Mesenchymal stem cell (in vitro differentiated cells and primary cell): Measurements from ENCODE around the gene TOMM34.

Source experiments
- DNase-seq: peaks from one replicate; pipeline ENCODE4 v3.0.0-alpha.2; 2013
- H2AFZ ChIP-seq: one replicate; pipeline ENCODE4 v1.6.1; 2013; ENCODE audit warnings: low read depth, mild to moderate bottlenecking, control low read depth, inconsistent platforms, low read length, moderate library complexity
- H2AK5ac ChIP-seq: 2 replicates; pipeline ENCODE4 v1.6.1; 2013; ENCODE audit warnings: low read length, moderate library complexity, mild to moderate bottlenecking, inconsistent platforms; ENCODE audit not compliant: severe bottlenecking
- H2BK120ac ChIP-seq: one replicate; pipeline ENCODE4 v1.6.1; 2013; ENCODE audit warnings: low read depth, mild to moderate bottlenecking, inconsistent platforms, low read length, moderate library complexity
- H2BK12ac ChIP-seq, 2 experiments: one replicate each; pipeline ENCODE4 v1.6.1; 2013; ENCODE audit warnings: inconsistent platforms in 2 of 2, low read length in 2 of 2, mild to moderate bottlenecking in 2 of 2, moderate library complexity in 2 of 2, control low read depth in 1 of 2
- H2BK15ac ChIP-seq: one replicate; pipeline ENCODE4 v1.6.1; 2013; ENCODE audit warnings: mild to moderate bottlenecking, low read depth, inconsistent platforms; ENCODE audit not compliant: poor library complexity, severe bottlenecking
- H2BK5ac ChIP-seq: 2 replicates; pipeline ENCODE4 v1.6.1; 2013; ENCODE audit warnings: low read depth, mild to moderate bottlenecking, low read length, control low read depth, inconsistent platforms; ENCODE audit not compliant: poor library complexity, severe bottlenecking
- H3K14ac ChIP-seq, 2 experiments: one replicate each; pipeline ENCODE4 v1.6.1; 2013; ENCODE audit warnings: inconsistent platforms in 2 of 2, low read length in 2 of 2, control low read depth in 1 of 2, mild to moderate bottlenecking in 1 of 2, moderate library complexity in 1 of 2
- H3K18ac ChIP-seq, 2 experiments: one replicate each; pipeline ENCODE4 v1.6.1; 2013; ENCODE audit warnings: inconsistent platforms in 2 of 2, low read length in 2 of 2, control low read depth in 1 of 2, low read depth in 1 of 2, mild to moderate bottlenecking in 1 of 2
- H3K23ac ChIP-seq, 2 experiments: one replicate each; pipeline ENCODE4 v1.6.1; 2013; ENCODE audit warnings: inconsistent platforms in 2 of 2, low read length in 2 of 2, mild to moderate bottlenecking in 2 of 2, moderate library complexity in 2 of 2, control low read depth in 1 of 2
- H3K27ac ChIP-seq: 2 replicates; pipeline ENCODE4 v1.5.1; 2013; ENCODE audit warnings: mild to moderate bottlenecking, moderate library complexity, low read length, control low read depth, inconsistent platforms; ENCODE audit not compliant: poor library complexity, severe bottlenecking
- H3K27me3 ChIP-seq, 2 experiments: 2 replicates each; pipeline versions ENCODE4 v1.6.1 to v1.7.0; 2013; ENCODE audit warnings: low read length in 2 of 2, mild to moderate bottlenecking in 2 of 2, moderate library complexity in 2 of 2, control low read depth in 1 of 2, inconsistent platforms in 1 of 2; ENCODE audit not compliant: control insufficient read depth in 1 of 2, insufficient read depth in 1 of 2
- H3K36me3 ChIP-seq, 2 experiments: 2 replicates each; pipeline versions ENCODE4 v1.6.1 to v1.7.0; 2013; ENCODE audit warnings: low read length in 2 of 2, control low read depth in 1 of 2, inconsistent platforms in 1 of 2, low read depth in 1 of 2, mild to moderate bottlenecking in 1 of 2; ENCODE audit not compliant: insufficient read depth in 2 of 2, control insufficient read depth in 1 of 2
- H3K4ac ChIP-seq, 2 experiments: one replicate each; pipeline ENCODE4 v1.6.1; 2013; ENCODE audit warnings: inconsistent platforms in 2 of 2, low read length in 2 of 2, mild to moderate bottlenecking in 2 of 2, moderate library complexity in 2 of 2, control low read depth in 1 of 2, low read depth in 1 of 2
- H3K4me1 ChIP-seq: 2 replicates; pipeline ENCODE4 v1.6.1; 2013; ENCODE audit warnings: low read depth, low read length, control low read depth; ENCODE audit not compliant: control insufficient read depth, insufficient read depth
- H3K4me2 ChIP-seq: 2 replicates; pipeline ENCODE4 v1.6.1; 2013; ENCODE audit warnings: low read length, mild to moderate bottlenecking, inconsistent platforms; ENCODE audit not compliant: poor library complexity, severe bottlenecking
- H3K4me3 ChIP-seq, 2 experiments: 2 replicates each; pipeline versions ENCODE4 v1.5.1 to v1.7.0; 2013; ENCODE audit warnings: low read length in 2 of 2, mild to moderate bottlenecking in 2 of 2, control low read depth in 1 of 2, low read depth in 1 of 2; ENCODE audit not compliant: insufficient read depth in 1 of 2
- H3K79me1 ChIP-seq: replicated peaks from 2 replicates; pipeline ENCODE4 v1.6.1; 2013; ENCODE audit warnings: mild to moderate bottlenecking, control low read depth, low read length, inconsistent platforms; ENCODE audit not compliant: poor library complexity, severe bottlenecking
- H3K9ac ChIP-seq: 2 replicates; pipeline ENCODE4 v1.7.0; 2013; ENCODE audit warnings: mild to moderate bottlenecking, low read length, moderate library complexity
- H3K9me3 ChIP-seq: 2 replicates; pipeline ENCODE4 v1.7.0; 2013; ENCODE audit warnings: mild to moderate bottlenecking, low read length; ENCODE audit not compliant: control insufficient read depth
- H4K8ac ChIP-seq: one replicate; pipeline ENCODE4 v1.6.1; 2013; ENCODE audit warnings: inconsistent platforms, mild to moderate bottlenecking, low read length, moderate library complexity
- H4K91ac ChIP-seq: one replicate; pipeline ENCODE4 v1.6.1; 2013; ENCODE audit warnings: mild to moderate bottlenecking, low read length, inconsistent platforms
- WGBS: methylation state at CpG from one replicate; pipeline ENCODE4 v1.1.7; 2013; ENCODE audit warnings: mixed read lengths; 5-methylcytosine and 5-hydroxymethylcytosine counted together

The TOMM34 gene

DNA sequence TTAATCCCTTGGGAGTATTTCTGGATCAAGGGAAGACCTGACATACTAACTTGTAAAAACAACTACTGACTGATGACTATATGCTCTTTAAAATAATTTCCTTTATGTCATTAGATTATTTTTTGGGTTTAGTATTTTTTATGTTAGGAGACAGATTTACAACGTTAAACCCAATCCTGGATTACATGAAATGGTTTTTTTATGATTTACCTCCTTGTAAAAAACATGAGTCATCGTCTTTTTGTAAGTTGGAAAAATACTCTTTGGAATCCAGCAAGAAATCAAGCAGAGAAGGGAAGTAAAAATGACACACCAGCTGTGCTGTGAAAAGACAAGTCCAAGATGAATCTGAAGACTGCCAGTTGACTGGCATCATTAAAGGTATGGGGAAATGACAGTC, 12.9 kb upstream of the TOMM34 start:
- Histone ChIP-seq H3K27ac (peak overlapping the region; percentile 58), H3K18ac (no peak overlapping the region), H4K8ac (no peak overlapping the region), H2AK5ac (no peak overlapping the region), H3K14ac (no peak overlapping the region), H2BK12ac (no peak overlapping the region), H2BK120ac (no peak overlapping the region), H3K23ac (no peak overlapping the region), H2AFZ (no peak overlapping the region), H3K9ac (no peak overlapping the region), H3K4me2 (no peak overlapping the region), H3K36me3 (peaks cover 4 to 52% of the 10 kb centered on the region in 2 experiments), H3K79me1 (peaks cover 14% of the 10 kb centered on the region), H3K4me3 (no peak overlapping the region), H4K91ac (no peak overlapping the region), H3K4ac (no peak overlapping the region), H2BK15ac (no peak overlapping the region), H3K27me3 (no peaks in the 10 kb centered on the region), H3K9me3 (no peaks in the 10 kb centered on the region), H2BK5ac (no peak overlapping the region), H3K4me1 (peaks cover 4% of the 10 kb centered on the region)
- DNase-seq = no peak
- 88% methylated on average over 1 of the region's 2 CpGs for WGBS

DNA sequence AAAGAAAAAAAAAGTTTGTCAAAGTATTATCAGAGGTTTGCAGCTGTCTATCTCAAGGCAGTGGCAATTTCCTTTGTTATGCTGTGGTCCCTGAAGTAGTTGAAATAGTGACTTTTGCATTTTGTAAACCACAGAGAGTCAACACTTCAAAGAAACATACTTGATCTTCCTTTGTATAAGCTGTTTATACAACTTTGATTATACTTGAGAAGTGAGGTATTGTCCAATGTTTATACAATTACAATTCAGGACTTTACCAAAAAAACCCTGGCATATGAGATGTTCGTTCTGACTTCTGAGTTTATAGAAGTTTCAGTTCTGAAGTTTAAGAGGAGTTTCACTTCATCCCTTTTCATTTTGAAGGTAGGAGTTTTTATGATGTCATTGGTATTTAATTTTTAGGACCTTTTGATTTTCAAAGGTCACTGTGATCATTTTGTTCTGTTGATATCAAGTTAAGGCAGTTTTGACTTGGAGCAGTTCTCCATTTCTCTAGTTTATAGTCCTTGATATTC, 10.1 kb upstream of the TOMM34 start:
- Histone ChIP-seq H3K27me3 (no peaks in the 10 kb centered on the region), H4K8ac (no peak overlapping the region), H2AK5ac (no peak overlapping the region), H3K18ac (no peak overlapping the region), H3K9me3 (no peaks in the 10 kb centered on the region), H2AFZ (no peak overlapping the region), H4K91ac (no peak overlapping the region), H3K9ac (no peak overlapping the region), H3K4me1 (peaks cover 8% of the 10 kb centered on the region), H3K4me3 (no peak overlapping the region), H3K23ac (no peak overlapping the region), H3K36me3 (peaks cover 4 to 32% of the 10 kb centered on the region in 2 experiments), H3K4ac (no peak overlapping the region), H2BK120ac (no peak overlapping the region), H2BK5ac (no peak overlapping the region), H3K14ac (no peak overlapping the region), H3K79me1 (peaks cover 18% of the 10 kb centered on the region), H3K4me2 (no peak overlapping the region), H3K27ac (no peak overlapping the region), H2BK15ac (no peak overlapping the region), H2BK12ac (no peak overlapping the region)
- DNase-seq = peak; percentile 11
- 40% methylated on average over 1 of the region's 1 CpG for WGBS

DNA sequence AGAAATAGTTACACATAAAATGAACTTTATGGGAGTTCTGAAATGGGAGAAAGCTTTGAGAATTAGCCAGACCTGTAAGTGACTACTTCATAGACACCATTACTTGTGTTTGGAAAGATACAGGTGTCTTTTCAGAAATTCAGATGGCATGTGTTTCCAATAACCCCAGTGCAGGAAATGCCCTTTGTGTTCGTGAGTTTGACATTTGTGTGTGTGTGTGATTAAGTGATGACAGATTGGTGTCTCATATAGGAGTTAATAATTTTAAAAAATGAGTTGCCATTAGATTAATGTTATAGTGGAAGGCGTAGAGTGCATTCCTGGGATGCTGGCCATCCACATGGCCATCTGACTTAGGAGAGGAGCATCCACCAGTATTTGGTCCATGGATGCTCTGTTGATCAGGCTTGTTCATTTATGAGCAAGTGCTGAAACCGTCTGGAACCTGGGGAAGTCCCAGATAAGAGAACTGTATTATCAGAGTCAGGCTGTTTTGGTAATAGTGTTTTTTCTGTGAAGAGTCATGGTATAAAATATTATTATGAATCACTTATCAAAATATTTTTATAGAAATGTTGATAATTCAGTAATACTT, 9.2 kb upstream of the TOMM34 start:
- H2AK5ac ChIP-seq = no peak overlapping the region
- WGBS = 80% methylated on average over 3 of the region's 3 CpGs
- no peak for DNase-seq
- no peak overlapping the region for H2BK12ac ChIP-seq
- no peak overlapping the region for H3K27ac ChIP-seq
- no peaks in the 10 kb centered on the region for H3K27me3 ChIP-seq
- H3K36me3 ChIP-seq = peaks cover 1 to 23% of the 10 kb centered on the region in 2 experiments
- H3K4me3 ChIP-seq = no peak overlapping the region
- no peak overlapping the region for H3K23ac ChIP-seq
- peaks cover 8% of the 10 kb centered on the region for H3K4me1 ChIP-seq
- H2AFZ ChIP-seq = no peak overlapping the region
- H3K79me1 ChIP-seq = peaks cover 14% of the 10 kb centered on the region
- no peak overlapping the region for H2BK5ac ChIP-seq
- no peak overlapping the region for H3K18ac ChIP-seq
- H3K4me2 ChIP-seq = no peak overlapping the region
- no peak overlapping the region for H3K9ac ChIP-seq
- no peak overlapping the region for H4K91ac ChIP-seq
- H3K9me3 ChIP-seq = no peaks in the 10 kb centered on the region
- H3K14ac ChIP-seq = no peak overlapping the region
- no peak overlapping the region for H2BK15ac ChIP-seq
- H3K4ac ChIP-seq = no peak overlapping the region
- no peak overlapping the region for H2BK120ac ChIP-seq
- no peak overlapping the region for H4K8ac ChIP-seq

DNA sequence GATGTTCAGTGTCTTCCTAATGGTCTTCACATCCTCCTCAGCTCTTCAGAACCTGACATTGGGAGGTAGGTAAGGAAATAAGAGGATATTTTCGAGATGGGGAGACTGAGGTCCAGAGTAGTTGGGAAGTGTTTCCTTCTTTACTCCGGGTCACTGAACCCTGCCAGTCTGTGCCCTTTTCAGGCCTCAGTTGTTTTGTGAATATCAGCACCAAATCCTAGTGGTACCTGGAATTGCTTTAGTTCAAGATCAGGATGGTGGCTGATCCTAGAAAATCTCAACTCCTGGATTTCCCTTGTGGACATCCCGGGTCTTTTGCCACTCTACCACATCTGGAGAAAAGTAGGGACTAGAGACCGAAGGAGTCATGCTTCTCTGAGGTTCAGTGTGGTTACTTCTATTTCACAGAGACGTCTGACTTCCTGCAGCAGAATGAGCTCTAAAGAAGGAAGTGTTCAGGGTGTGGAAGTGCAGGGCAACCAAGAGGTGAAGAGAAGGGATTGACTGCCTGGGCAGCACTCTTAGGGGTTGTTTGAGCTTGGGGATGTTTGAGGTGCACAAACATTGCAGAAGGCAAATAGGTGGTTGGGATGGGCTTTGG, 7.1 kb upstream of the TOMM34 start:
- peak overlapping the region; percentile 92 to 97 for H3K4me3 ChIP-seq
- peak overlapping the region; percentile 83 for H3K4me2 ChIP-seq
- H3K9me3 ChIP-seq = no peaks in the 10 kb centered on the region
- H3K4me1 ChIP-seq = peaks cover 7% of the 10 kb centered on the region
- 50% methylated on average over 5 of the region's 5 CpGs for WGBS
- H3K27ac ChIP-seq = no peak overlapping the region
- no peak overlapping the region for H2BK15ac ChIP-seq
- H2AK5ac ChIP-seq = no peak overlapping the region
- H3K23ac ChIP-seq = no peak overlapping the region
- DNase-seq = peak; percentile 18
- H3K4ac ChIP-seq = no peak overlapping the region
- H4K8ac ChIP-seq = no peak overlapping the region
- H3K14ac ChIP-seq = no peak overlapping the region
- peak overlapping the region; percentile 97 for H3K9ac ChIP-seq
- H3K18ac ChIP-seq = no peak overlapping the region
- no peak overlapping the region for H4K91ac ChIP-seq
- peaks cover 0 to 4% of the 10 kb centered on the region in 2 experiments for H3K36me3 ChIP-seq
- H2AFZ ChIP-seq = no peak overlapping the region
- H3K27me3 ChIP-seq = no peaks in the 10 kb centered on the region
- H2BK120ac ChIP-seq = no peak overlapping the region
- no peak overlapping the region for H2BK5ac ChIP-seq
- H2BK12ac ChIP-seq = no peak overlapping the region
- peaks cover 12% of the 10 kb centered on the region for H3K79me1 ChIP-seq
